Colon (tissue), 2 donors: Measurements from ENCODE around the gene KRTAP5-8.
"Not testable (repeated sequence)": the region's sequence is repeated elsewhere in the genome, so short reads cannot be mapped to it uniquely, and the experiment has no call there.

Experiments used
- FAIRE-seq: peaks from 2 replicates; lab custom pipeline; 2012; peaks lifted over from hg19 to GRCh38; lab: Jason Lieb, UNC
- donor health status: control.
- donor health status: control.

Gene KRTAP5-8

DNA sequence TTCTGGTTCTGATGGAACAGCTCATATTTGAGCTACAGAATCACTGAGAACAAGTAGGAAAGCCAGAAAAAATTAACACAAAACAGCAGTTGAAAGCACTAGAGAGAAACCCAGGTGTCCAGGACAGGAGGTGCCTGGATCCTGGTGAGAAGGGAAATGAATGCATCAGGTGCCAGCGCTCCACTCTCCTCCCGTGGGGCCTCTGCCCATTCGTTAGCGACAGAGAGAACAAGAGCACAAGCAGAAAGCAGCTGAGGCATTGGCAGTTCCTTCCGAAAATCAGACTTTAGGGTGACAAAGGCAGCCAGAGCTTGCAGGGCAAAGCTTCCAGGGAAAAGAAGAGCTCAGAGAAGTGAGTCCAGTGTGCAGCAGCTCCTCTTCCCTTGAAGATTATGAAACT is 30.7 kb upstream of the KRTAP5-8 start:
- FAIRE-seq, result no peak

DNA sequence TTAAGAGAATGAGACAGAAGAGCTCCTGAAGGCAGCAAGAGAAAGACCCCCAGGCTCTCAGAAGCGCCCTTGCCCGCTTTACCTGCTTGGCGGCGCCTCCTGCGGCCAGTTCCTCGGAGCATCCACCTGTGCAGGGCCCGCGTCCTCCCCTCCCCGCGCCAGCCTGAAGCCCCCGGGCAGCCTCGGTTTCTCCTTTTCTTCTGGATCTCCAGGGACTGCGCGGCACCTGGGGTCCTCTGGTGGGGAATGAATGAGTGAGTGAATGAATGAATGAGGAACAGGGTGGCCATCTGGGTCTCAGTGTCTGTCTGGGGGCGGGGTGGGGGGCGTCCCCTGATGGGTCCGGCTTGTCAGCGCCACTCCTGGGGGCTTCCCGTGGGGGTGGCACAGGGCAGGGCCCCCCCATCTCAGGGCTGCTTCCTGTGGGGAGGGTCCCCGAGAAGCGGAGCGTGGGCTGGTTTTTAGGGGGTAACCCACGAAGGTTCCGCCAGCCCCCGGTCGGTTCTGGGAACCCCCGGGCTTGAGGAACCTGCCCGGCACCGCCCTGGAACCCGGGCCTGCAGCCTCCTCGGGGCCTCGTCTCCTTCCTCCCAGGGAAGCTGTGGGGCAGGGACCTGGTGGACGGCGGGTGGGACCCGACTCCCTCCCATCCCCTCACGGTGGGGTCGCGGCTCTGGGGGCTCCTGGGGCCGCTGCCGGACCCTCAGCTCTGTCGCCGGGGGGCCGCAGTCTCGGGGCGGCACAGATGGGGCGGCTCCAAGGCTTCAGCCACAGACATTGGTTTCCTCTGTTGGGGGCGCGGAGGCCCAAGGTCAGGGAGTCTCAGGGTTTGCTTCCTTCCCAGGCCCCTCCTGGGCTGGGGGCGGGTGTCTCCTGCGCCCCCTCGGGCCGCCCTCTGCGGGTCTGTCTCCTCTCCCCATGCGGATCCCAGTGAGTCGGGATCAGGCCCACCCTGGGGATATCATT is 19.0 kb upstream of the KRTAP5-8 start:
- no peak for FAIRE-seq

DNA sequence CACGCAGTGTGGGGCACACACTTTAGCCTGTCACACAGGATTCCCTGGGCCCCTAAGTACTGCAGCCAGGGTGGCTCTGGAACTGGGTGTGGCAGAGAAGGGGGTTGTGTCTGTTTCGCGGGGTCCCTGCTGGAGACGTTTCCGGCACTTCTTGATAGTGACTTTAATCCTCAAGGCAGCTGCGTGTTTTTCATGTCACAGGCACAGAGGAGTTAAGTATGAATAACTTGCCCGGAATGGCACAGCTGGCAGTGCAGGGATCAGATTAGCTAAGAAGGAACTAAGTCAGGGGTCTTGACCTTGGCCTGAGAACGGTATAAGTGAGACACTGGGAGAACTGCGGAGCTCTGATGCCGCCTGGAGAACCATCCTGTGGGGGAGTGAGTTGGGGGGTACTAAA is 18.3 kb upstream of the KRTAP5-8 start:
- FAIRE-seq, result no peak

DNA sequence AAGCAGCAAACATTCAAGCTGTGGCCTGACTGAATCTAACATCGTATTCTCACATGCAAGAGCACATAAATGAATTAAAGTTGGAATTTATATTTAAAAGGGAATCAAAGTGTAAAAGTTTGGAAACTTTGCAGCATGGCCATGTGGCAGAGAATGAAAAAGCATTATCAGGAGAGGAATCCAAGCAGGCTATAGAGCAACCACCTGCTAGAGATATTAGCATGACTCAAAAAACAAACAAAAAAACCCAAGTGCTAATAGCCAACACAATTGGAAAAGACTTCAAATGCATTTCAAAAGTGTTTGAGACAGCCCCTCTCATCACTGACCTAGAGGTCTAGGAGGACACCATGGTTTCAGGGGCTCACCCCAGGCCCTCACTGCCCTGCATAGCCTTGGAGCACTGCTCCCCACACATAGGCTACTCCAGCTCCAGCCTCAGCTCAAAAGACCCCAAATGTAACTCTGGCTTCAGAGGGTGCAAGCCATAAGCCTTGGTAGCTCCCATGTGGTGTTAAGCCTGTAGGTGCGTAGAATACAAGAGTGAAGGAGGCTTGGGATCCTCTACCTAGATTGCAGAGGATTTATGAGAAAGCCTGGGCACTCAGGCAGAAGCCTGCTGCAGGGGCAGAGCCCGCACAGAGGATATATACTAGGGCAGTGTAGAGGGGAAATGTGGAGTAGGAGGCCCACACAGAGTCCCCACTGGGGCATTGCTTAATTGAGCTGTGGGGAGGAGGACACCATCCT is 12.5 kb upstream of the KRTAP5-8 start:
- FAIRE-seq, result no peak

DNA sequence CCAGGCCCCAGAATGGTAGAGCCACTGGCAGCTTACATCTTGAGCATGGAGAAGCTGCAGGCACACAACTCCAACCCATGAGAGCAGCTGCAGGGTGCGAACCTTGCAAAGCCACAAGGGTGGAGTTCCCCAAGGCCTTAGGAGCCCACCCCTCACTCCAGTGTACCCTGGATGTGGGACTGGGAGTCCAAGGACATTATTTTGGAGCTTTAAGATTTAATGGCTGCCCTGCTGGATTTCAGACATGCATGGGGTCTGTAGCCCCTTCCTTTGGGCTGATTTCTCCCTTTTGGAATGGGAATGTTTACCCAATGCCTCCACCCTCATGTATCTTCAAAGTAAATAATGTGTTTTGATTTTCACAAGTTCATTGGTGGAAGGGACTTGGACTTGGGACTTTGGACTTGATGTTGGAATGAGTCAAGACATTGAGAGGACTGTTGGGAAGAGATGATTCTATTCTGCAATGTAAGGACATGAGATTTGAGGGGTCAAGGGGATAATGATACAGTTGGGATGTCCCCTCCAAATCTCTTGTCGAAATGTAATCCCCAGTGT is 11.8 kb upstream of the KRTAP5-8 start:
- FAIRE-seq, result no peak

DNA sequence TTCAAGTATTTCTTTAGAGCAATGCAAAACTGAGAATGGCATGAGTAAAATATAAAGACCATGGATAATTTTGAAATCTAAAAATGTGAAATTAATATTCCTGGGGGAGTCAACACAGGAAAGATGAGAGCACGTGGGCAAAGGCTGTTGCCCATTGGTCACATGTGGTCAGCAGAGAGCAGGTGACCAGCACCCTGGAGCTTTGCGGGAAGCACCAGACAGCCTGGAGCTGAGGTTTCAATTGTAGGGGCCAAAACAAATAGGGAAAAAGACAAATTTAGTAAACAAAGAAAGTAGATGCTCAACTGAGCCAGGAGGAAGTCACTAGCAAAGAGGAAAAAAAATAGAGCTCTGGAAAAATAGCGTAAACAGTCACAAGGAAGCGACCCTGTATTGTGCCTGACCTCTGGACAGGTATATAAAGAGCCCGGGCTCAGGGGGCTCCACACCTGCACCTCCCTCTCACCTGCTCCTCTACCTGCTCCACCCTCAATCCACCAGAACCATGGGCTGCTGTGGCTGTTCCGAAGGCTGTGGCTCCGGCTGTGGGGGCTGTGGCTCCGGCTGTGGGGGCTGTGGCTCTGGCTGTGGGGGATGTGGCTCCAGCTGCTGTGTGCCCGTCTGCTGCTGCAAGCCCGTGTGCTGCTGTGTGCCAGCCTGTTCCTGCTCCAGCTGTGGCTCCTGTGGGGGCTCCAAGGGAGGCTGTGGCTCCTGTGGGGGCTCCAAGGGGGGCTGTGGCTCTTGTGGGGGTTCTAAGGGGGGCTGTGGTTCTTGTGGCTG is 10.8 kb upstream of the KRTAP5-8 start, which contains the start of gene KRTAP5-7:
KRTAP5-7 (plus strand) TSS at position 472 of the 780 bp plus-strand sequence; CDS start at position 506, 34 bp downstream.
- FAIRE-seq, result not testable (repeated sequence)

DNA sequence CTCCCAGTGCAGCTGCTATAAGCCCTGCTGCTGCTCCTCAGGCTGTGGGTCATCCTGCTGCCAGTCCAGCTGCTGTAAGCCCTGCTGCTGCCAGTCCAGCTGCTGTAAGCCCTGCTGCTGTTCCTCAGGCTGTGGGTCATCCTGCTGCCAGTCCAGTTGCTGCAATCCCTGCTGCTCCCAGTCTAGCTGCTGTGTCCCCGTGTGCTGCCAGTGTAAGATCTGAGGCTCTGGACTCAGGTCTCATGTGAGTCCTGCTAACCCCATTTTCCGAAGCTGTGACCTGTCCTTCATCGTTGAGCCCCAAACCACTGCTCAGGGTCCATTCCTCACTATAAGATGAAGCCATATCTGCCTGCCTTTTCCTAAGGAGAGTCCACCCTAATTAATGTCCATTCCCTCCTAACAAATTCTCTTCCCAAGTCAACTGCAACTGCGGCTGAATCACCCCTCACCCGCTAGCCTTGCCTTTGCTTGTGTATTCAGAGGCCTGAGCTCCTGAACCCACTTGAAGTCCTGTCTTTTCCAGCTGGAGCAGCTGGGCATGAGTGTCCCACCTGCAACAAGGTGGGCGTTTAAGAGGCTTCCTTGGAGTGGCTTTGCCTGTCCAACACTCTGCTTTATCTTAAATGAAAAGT is 10.1 kb upstream of the KRTAP5-8 start:
- FAIRE-seq, result no peak

DNA sequence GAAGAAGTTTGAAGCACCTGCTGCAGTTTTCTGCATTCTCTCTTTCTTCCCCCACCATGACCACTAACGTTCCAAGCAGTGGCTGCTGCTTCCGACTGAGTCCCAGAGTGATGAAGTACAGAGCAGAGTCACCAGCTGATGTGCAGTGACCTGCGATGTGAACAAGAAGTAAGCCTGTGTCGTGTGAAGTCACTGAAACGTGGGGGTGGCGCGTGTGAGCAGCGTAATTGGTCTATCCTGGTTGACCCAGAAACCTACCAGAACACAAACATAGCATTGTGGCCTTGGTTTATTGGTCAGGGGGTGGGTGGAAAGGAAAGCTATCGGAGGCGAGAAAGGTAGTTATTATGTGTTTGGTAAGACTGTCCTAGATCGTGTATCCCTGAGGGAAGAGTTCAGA is 7.2 kb upstream of the KRTAP5-8 start:
- no peak for FAIRE-seq

DNA sequence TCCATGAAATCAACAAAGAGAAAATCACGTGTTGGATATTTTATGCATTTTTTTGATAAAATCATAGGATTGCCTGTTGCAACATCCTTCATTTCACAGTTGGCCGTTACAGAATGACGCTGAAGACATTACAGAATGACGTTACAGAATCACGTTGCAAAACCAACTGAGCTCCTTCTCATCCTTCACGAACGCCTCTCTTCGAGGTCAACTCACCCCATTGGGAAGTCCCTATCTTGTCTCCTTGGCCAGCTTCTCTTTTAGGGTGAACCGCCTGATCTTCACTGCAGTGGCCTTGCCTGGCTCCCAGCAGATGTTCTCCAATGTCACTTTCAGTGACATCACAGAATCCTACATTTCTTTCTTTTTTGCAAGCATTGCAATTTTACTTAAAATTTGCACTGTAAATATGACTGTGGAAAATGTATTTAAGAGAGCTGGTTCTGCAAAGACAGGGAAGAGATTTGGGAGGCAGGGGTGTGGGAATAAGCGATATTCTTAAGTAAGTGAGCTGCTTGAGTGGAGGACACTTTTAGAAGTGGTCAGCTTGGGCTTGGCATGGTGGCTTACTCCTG is 5.7 kb upstream of the KRTAP5-8 start:
- FAIRE-seq, result no peak

DNA sequence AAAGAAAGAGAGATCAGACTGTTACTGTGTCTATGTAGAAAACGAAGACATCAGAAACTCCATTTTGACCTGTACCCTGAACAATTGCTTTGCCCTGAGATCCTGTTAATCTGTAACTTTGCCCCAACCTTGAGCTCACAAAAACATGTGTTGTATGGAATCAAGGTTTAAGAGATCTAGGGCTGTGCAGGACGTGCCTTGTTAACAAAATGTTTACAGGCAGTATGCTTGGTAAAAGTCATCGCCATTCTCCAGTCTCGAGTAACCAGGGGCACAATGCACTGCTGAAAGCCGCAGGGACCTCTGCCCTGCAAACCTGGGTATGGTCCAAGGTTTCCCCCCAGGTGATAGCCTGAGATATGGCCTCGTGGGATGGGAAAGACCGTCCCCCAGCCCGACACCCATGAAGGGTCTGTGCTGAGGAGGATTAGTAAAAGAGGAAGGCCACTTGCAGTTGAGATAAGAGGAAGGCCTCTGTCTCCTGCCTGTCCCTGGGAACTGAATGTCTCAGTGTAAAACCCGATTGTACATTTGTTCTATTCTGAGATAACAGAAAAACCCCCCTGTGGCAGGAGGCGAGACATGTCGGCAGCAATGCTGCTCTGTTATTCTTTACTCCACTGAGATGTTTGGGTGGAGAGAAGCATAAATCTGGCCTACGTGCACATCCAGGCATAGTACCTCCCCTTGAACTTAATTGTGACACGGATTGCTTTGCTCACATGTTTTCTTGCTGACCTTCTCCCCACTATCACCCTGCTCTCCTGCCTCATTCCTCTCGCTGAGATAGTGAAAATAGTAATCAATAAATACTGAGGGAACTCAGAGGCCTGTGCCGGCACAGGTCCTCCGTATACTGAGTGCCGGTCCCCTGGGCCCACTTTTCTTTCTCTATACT is 2.9 kb upstream of the KRTAP5-8 start:
- FAIRE-seq, result not testable (repeated sequence)

DNA sequence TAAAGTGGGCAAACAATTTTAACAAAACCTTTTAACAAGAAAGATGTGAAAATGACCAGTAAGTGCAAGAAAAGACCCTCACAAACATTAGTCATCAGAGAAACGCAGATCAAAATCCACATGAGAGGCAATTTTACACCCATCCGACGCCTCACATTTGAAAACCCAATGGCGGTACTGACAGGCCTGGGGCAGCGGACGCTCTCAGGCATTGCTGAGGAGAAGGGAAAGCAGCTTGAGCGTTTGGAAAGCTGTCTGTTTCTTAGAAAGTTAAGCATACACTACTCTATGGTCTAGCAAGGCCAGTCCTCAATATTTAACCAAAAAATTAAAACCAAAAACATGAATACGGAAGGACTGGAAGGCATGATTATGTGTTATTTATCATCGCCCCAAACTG is 2.0 kb upstream of the KRTAP5-8 start:
- FAIRE-seq, result no peak

DNA sequence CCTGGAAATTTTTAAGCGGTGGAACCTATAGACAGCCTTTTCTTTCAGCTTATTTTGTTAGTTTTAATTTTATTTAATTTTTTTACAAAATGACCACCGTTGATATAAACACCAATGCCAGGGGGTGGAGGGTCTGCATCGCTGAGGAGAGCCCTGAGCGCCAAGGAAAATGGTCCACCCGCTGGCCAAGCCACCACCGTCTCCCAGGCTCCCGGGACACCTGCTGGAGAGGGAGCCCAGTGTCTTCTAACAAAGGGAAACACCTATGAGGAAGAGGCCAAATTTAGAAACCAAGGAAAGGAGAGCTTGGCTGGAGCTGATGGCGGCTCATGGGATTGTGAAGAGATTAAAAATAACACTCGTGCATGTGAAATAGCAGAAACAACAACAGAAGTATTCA is 288 bp upstream of the KRTAP5-8 start:
- FAIRE-seq, result no peak

DNA sequence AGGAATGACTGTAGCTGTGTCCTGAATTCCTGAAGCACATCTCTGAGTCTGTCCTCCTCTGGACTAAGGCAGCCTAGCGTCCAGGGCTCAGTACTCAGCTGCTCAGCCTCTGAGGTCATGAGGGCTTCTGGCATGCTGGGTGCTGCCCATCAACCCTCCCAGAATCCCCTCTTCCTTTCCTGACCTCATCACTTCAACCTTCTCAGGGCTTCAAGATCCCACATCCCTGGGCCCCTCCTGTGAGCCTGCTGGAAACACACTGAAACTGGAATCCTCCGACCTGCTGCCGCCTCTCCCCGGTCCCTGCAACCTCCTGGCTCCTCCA is 803 bp downstream of the KRTAP5-8 start:
- no peak for FAIRE-seq

DNA sequence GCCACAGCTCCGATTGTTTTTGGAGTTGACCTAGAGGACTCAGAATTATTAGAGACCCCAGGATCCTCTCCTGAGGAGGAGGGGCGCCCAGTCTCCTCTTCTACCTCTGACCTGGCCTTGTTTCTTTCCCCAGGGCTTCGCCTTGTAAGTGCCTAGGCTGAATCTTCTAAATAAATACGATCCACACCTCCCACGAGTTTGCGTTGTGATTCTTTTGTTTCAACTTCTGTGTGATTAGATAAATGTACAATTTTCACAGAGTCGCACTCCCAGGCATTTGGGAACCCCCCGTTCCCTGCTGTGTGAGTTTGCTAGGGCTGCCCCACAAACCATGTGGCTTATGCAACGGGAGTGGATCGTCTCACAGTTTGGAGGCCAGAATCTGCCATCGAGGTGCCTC is 1.2 kb downstream of the KRTAP5-8 start:
- no peak for FAIRE-seq

DNA sequence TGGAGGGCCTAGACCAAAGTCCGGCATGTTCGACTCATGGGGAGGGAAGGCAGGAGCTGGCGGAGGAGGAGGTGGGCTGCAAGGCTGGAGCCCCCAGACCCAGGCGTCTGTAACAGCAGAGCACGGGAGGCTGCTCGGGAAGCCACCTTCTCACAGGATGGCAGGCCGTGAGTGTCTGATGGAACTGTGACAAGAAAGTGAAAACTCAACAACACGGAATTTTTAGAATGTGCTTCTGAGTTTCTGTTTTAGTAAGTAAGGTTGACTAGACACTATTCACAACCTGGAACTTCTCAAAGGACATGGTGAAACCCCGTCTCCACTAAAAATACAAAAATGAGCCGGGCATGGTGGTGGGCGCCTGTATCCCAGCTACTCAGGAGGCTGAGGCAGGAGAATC is 2.1 kb downstream of the KRTAP5-8 start:
- not testable (repeated sequence) for FAIRE-seq

DNA sequence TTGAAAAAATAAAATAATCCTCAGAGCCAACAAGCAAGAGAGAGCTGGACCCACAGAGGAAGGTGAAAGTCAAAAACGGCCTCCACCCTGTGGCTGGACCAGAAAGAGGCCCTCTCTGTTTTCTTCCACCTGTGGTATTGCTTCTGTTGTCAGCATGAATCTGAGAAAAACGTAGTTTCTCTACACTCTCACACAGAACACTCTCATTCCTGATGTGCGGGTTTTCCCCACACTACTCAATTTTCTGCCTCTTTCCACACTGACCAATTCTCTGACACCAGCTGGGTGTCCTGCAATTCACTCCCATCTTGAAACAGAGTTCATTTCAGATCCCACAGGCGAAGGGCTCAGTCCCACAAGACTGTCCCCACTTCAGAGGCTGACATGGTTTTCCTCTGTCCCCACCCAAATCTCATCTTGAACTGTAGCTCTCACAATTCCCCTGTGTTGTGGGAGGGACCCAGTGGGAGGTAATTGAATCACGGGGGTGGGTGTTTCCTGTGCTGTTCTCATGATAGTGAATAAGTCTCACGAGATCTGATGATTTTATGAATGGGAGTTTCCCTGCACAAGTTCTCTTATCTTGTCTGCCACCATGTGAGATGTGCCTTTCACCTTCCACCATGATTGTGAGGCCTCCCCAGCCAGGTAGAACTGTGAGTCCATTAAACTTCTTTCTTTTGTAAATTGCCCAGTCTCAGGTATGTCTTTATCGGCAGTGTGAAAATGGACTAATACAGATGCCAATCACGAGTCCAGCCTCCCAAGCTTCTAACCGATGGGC is 2.9 kb downstream of the KRTAP5-8 start:
- not testable (repeated sequence) for FAIRE-seq

DNA sequence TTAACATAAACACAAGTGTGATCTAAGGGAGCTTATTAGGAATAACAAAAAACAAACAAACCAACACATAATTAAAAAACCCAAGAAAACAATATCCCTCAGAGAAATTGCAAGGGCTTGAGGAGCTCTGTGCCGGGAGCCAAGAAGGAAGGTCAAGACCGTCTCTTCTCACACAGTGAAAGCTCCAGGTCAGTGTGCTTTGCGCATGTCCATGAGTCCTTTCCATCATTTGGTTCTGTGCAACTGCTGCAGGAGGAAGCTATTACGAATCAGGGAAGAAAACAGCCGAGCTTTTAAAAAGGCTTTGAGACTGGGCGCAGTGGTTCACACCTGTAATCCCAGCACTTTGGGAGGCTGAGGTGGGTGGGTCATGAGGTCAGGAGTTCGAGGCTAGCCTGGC is 4.6 kb downstream of the KRTAP5-8 start:
- no peak for FAIRE-seq

DNA sequence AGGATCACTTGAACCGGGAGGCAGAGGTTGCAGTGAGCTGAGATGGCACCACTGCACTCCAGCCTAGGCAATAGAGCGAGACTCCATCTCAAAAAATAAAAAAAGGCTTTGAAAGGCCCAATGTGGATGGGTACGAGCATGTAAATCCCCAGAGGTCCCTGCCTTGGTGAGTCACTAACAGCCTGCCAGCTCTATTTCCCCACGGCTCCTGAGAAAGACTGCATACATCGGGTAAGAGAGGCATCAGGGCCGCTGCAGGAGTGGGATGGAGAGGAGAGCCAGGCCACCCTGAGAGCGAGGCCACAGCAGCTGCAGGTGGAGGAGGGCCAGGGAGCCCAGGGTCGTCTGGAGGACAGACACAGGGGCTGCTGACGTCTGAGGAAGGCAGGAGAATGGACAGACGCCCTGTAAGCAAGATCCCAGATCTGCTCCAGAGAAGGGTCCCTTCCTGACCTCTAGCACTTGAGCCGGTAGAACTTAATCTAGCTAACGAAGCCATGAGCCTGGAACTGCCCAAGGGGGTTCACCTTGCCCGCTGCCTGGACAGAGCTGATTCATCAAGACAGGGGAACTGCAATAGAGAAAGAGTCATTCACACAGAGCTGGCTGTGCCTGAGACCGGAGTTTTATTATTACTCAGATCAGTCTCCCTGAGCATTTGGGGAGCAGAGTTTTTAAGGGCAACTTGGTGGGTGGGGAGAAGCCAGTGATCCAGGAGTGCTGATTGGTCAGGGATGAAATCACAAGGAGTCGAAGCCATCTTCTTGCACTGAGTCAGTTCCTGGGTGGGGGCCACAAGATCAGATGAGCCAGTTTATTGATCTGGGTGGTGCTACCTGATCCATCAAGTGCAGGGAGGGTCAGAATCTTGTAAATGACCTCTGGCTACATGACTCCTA is 5.3 kb downstream of the KRTAP5-8 start:
- no peak for FAIRE-seq
